CD8-positive, alpha-beta memory T cell (primary cell): ENCODE data around the gene GABRD. TPM values are rescaled to one million over a fixed set of nuclear protein-coding genes. Genes with fewer than 3 reads are reported as not detected.

Source experiments
- CTCF ChIA-PET: fragments of 350-600 bp; sonication (Branson Sonifier 250); formaldehyde crosslinking; loops from one replicate; lab custom pipeline; 2021; ENCODE audit warnings: antibody characterized with exemption; lab: Charles Lee
- POLR2A ChIA-PET: fragments of 350-600 bp; sonication (Branson Sonifier 250); formaldehyde crosslinking; loops from one replicate; lab custom pipeline; 2021; ENCODE audit warnings: antibody characterized with exemption; lab: Charles Lee
- DNase-seq, 5 donors: peaks; one replicate each; pipeline versions ENCODE4 v3.0.0 to v3.0.0-alpha.2; 2020 to 2022; ENCODE audit warnings: mixed read lengths in 1 of 5
- H3K27ac ChIP-seq: one replicate; pipeline ENCODE4 v1.7.0; 2013; ENCODE audit warnings: low read depth, mild to moderate bottlenecking, low read length, moderate library complexity
- H3K27me3 ChIP-seq: 2 replicates; pipeline ENCODE4 v1.7.0; 2013; ENCODE audit warnings: low read length, mild to moderate bottlenecking; ENCODE audit not compliant: insufficient read depth, poor library complexity, severe bottlenecking
- H3K36me3 ChIP-seq: 2 replicates; pipeline ENCODE4 v1.7.0; 2013; ENCODE audit warnings: mild to moderate bottlenecking, low read length, moderate library complexity; ENCODE audit not compliant: insufficient read depth
- H3K4me1 ChIP-seq: 2 replicates; pipeline ENCODE4 v1.7.0; 2013; ENCODE audit warnings: mild to moderate bottlenecking, low read length, moderate library complexity; ENCODE audit not compliant: insufficient read depth
- H3K4me3 ChIP-seq: 2 replicates; pipeline ENCODE4 v1.7.0; 2013; ENCODE audit warnings: mild to moderate bottlenecking, low read length
- H3K9me3 ChIP-seq: 2 replicates; pipeline ENCODE4 v1.7.0; 2013; ENCODE audit warnings: mild to moderate bottlenecking, low read length
- H3K27ac Mint-ChIP-seq, 8 donors: one replicate each; pipeline ENCODE4 v1.8.0; 2020 to 2021; ENCODE audit warnings: mixed read lengths in 8 of 8, mild to moderate bottlenecking in 6 of 8, inconsistent platforms in 3 of 8, moderate library complexity in 3 of 8
- H3K27me3 Mint-ChIP-seq, 2 donors: one replicate each; pipeline ENCODE4 v1.8.0; 2020 to 2021; ENCODE audit warnings: mixed read lengths in 2 of 2, mild to moderate bottlenecking in 1 of 2, moderate library complexity in 1 of 2
- H3K36me3 Mint-ChIP-seq, 3 donors: one replicate each; pipeline ENCODE4 v1.8.0; 2020 to 2021; ENCODE audit warnings: mixed read lengths in 3 of 3, inconsistent platforms in 1 of 3, mild to moderate bottlenecking in 1 of 3
- H3K4me1 Mint-ChIP-seq, 3 donors: one replicate each; pipeline ENCODE4 v1.8.0; 2020 to 2021; ENCODE audit warnings: mixed read lengths in 3 of 3, inconsistent platforms in 1 of 3, mild to moderate bottlenecking in 1 of 3
- H3K4me3 Mint-ChIP-seq, 7 donors: one replicate each; pipeline ENCODE4 v1.8.0; 2020 to 2021; ENCODE audit warnings: mixed read lengths in 7 of 7, mild to moderate bottlenecking in 6 of 7, moderate library complexity in 4 of 7, inconsistent platforms in 2 of 7
- H3K9me3 Mint-ChIP-seq, 5 donors: one replicate each; pipeline ENCODE4 v1.8.0; 2020 to 2022; ENCODE audit warnings: mixed read lengths in 5 of 5, mild to moderate bottlenecking in 3 of 5, moderate library complexity in 2 of 5, inconsistent platforms in 1 of 5
- polyA plus RNA-seq: library from polyadenylated mRNA; unstranded; fragments of 300-500 nt; fragmentation: Illumina TruSeq; gene quantifications from one replicate; pipeline ENCODE4 v1.2.3, GENCODE V29; 2021
- total RNA-seq, 2 experiments: library from RNA; stranded (reverse); gene quantifications; one replicate each; pipeline ENCODE4 v1.2.3, GENCODE V29; 2021

Gene GABRD
- total and polyA plus RNA-seq, 3 experiments from 2014 or later: not detected

GRCh38 chr1:2024887-2025286, 5.7 kb downstream of the GABRD start:
- H3K4me3 Mint-ChIP-seq: no peak overlapping the region
- no peak overlapping the region for H3K27ac ChIP-seq
- H3K4me3 ChIP-seq: no peak overlapping the region
- no peaks in the 10 kb centered on the region for H3K36me3 ChIP-seq
- peaks cover 9% of the 10 kb centered on the region for H3K4me1 ChIP-seq
- no peaks in the 10 kb centered on the region for H3K36me3 Mint-ChIP-seq
- peaks cover 0 to 5% (median 0%) of the 10 kb centered on the region in 3 donors for H3K4me1 Mint-ChIP-seq
- H3K9me3 ChIP-seq: no peaks in the 10 kb centered on the region
- no peaks in the 10 kb centered on the region for H3K9me3 Mint-ChIP-seq
- peaks cover 19% of the 10 kb centered on the region for H3K27me3 ChIP-seq
- no peak for DNase-seq
- ChIA-PET POLR2A (no interaction called here), CTCF (no interaction called here)
- no peak overlapping the region for H3K27ac Mint-ChIP-seq
- peaks cover 15 to 40% of the 10 kb centered on the region in 2 donors for H3K27me3 Mint-ChIP-seq

- H3K4me3 ChIP-seq: no peak overlapping the region
- H3K27me3 ChIP-seq: peaks cover 13% of the 10 kb centered on the region
- peaks cover 5% of the 10 kb centered on the region for H3K4me1 ChIP-seq
- H3K27ac Mint-ChIP-seq: no peak overlapping the region
- H3K9me3 Mint-ChIP-seq: no peaks in the 10 kb centered on the region
- H3K9me3 ChIP-seq: no peaks in the 10 kb centered on the region
- ChIA-PET POLR2A (no interaction called here), CTCF (no interaction called here)
- H3K36me3 ChIP-seq: no peaks in the 10 kb centered on the region
- H3K4me1 Mint-ChIP-seq: peaks cover 0 to 5% (median 0%) of the 10 kb centered on the region in 3 donors
- peak overlapping the region in 1 of 7 donors; percentile 5 for H3K4me3 Mint-ChIP-seq
- peak in 1 of 5 donors; percentile 26 for DNase-seq
- no peak overlapping the region for H3K27ac ChIP-seq
- H3K27me3 Mint-ChIP-seq: peaks cover 8 to 34% of the 10 kb centered on the region in 2 donors
- no peaks in the 10 kb centered on the region for H3K36me3 Mint-ChIP-seq
These were observed 6.4 kb downstream of the GABRD start for GRCh38 chr1:2025491-2025981.

DNA sequence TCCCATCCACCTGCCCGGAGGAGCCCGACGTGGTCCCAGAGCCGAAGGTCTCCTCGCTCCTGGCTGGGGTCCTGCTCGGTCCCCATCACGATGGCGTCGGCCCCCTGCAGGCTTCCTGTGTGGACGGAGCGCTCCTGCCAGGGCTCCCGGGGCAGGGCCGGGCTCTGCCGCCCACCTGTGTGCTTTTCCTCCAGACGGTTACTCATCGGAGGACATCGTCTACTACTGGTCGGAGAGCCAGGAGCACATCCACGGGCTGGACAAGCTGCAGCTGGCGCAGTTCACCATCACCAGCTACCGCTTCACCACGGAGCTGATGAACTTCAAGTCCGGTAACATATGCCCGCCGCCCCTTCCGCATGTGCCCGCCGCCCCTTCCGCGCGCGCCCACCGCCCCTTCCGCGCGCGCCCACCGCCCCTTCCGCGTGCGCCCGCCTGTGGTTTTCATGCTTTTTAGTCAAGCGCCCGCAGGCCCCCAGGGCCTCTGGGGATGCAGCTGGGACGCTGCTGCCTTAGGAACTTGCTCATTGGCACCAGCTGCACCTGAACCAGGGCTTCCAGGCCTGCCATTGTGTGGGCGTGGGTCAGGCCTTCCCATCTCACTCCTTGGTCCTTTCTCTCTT, 8.9 kb downstream of the GABRD start:
- H3K27ac Mint-ChIP-seq: no peak overlapping the region
- H3K4me3 Mint-ChIP-seq: no peak overlapping the region
- no peaks in the 10 kb centered on the region for H3K36me3 Mint-ChIP-seq
- DNase-seq: no peak
- H3K9me3 ChIP-seq: no peaks in the 10 kb centered on the region
- H3K27me3 Mint-ChIP-seq: peaks cover 3 to 10% of the 10 kb centered on the region in 2 donors
- CTCF ChIA-PET: interaction anchor here (1.5 kb wide), 1 partner anchor 16 kb away, joined by 5 read pairs; no protein-coding TSS in a partner anchor
- peaks cover 5% of the 10 kb centered on the region for H3K4me1 ChIP-seq
- H3K27me3 ChIP-seq: peaks cover 5% of the 10 kb centered on the region
- H3K9me3 Mint-ChIP-seq: no peaks in the 10 kb centered on the region
- POLR2A ChIA-PET: no interaction called here
- H3K27ac ChIP-seq: no peak overlapping the region
- H3K4me3 ChIP-seq: no peak overlapping the region
- H3K4me1 Mint-ChIP-seq: peaks cover 0 to 5% (median 0%) of the 10 kb centered on the region in 3 donors
- H3K36me3 ChIP-seq: no peaks in the 10 kb centered on the region

DNA sequence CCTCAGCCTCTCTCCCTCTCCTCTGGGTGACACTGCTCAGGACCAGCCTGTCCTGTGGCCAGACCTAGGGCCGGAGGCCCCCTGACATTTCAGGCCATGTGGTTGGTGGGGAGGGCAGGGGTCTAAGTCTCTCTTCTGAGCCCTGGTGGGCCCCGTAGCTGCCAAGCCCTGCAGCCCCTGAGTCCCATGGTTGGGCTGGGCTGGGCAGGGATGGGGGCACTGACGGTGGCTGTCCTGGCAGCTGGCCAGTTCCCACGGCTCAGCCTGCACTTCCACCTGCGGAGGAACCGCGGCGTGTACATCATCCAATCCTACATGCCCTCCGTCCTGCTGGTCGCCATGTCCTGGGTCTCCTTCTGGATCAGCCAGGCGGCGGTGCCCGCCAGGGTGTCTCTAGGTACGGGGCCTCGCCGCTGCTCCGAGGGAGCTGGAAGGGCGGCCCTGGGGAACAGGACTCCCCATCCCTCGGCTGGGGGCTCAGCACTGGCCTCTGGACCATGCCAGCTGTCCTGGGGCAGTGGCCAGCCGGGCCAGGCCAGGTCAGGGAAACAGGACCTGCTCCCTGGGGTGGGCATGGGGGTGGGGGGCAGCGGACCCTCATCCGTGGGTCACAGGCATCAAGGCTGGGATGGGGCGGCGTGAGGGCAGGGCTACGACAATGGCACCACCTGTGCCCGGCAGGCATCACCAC, 9.9 kb downstream of the GABRD start:
- no peak overlapping the region for H3K27ac Mint-ChIP-seq
- peaks cover 5% of the 10 kb centered on the region for H3K27me3 ChIP-seq

DNA sequence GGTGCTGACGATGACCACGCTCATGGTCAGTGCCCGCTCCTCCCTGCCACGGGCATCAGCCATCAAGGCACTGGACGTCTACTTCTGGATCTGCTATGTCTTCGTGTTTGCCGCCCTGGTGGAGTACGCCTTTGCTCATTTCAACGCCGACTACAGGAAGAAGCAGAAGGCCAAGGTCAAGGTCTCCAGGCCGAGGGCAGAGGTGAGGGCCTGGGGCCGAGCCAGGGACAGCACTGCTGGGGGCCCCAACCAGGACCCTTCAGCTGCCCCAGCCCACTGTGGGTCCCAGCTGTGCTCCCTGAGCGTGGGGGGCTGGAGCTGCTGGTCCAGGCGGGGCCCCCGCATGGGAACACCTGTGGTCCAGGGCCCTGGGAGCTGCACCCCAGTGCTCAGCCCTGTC, 10.4 kb downstream of the GABRD start:
- no peaks in the 10 kb centered on the region for H3K36me3 Mint-ChIP-seq
- CTCF ChIA-PET: no interaction called here
- H3K9me3 Mint-ChIP-seq: no peaks in the 10 kb centered on the region
- H3K27ac Mint-ChIP-seq: no peak overlapping the region
- Histone ChIP-seq H3K4me1 (peaks cover 5% of the 10 kb centered on the region), H3K4me3 (no peak overlapping the region), H3K27me3 (peaks cover 5% of the 10 kb centered on the region), H3K9me3 (no peaks in the 10 kb centered on the region), H3K36me3 (no peaks in the 10 kb centered on the region), H3K27ac (no peak overlapping the region)
- no peak overlapping the region for H3K4me3 Mint-ChIP-seq
- POLR2A ChIA-PET: no interaction called here
- DNase-seq: no peak
- H3K27me3 Mint-ChIP-seq: peaks cover 3 to 4% of the 10 kb centered on the region in 2 donors
- peaks cover 0 to 5% (median 0%) of the 10 kb centered on the region in 3 donors for H3K4me1 Mint-ChIP-seq

More for the DNA sequence above, 9.9 kb downstream of the GABRD start:
- POLR2A ChIA-PET: no interaction called here
- no peaks in the 10 kb centered on the region for H3K9me3 Mint-ChIP-seq
- H3K4me1 Mint-ChIP-seq: peaks cover 0 to 5% (median 0%) of the 10 kb centered on the region in 3 donors
- Histone ChIP-seq H3K4me3 (no peak overlapping the region), H3K36me3 (no peaks in the 10 kb centered on the region), H3K4me1 (peaks cover 5% of the 10 kb centered on the region), H3K9me3 (no peaks in the 10 kb centered on the region), H3K27ac (no peak overlapping the region)
- CTCF ChIA-PET: interaction anchor here (1.5 kb wide), 1 partner anchor 15 kb away, joined by 5 read pairs; no protein-coding TSS in a partner anchor
- H3K4me3 Mint-ChIP-seq: peak overlapping the region in 1 of 7 donors; percentile 36
- peaks cover 4% of the 10 kb centered on the region in 2 donors for H3K27me3 Mint-ChIP-seq
- DNase-seq: no peak
- no peaks in the 10 kb centered on the region for H3K36me3 Mint-ChIP-seq

DNA sequence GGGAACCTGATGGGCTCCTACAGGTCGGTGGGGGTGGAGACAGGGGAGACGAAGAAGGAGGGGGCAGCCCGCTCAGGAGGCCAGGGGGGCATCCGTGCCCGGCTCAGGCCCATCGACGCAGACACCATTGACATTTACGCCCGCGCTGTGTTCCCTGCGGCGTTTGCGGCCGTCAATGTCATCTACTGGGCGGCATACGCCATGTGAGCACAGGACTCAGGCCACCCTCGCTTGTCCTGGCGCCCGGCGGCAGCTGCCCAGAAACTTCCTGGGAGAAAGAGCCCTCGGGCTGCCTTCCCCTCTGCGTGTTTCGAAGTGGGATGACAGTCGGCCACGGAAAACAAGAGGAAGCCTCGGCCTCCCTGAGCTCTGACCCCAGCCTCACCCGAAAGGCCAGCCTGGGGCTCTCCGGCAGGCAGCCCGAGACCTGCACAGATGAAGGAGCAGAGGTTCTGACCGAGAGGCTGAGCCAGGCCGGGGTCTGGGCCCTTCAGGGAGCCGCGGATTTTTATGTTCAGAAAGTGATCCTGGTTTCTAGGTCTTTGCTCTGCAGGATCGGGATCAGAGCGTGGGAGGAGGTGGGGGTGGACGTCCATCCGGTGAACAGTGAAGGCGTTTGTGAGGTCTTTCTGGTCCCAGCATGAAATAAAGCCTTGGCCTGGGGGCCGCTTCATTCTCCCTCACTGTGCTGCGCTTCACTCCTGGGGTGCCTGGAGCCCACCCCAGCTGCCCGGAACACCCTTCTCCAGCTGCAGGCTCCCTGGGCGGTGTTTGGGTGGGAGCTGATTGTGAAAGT, 11.1 kb downstream of the GABRD start:
- H3K9me3 Mint-ChIP-seq: no peaks in the 10 kb centered on the region
- no peaks in the 10 kb centered on the region for H3K36me3 ChIP-seq
- CTCF ChIA-PET: interaction anchor here (1.4 kb wide), 1 partner anchor 15 kb away, joined by 6 read pairs; no protein-coding TSS in a partner anchor
- no peak overlapping the region for H3K4me3 ChIP-seq
- DNase-seq: no peak
- H3K4me3 Mint-ChIP-seq: no peak overlapping the region
- H3K36me3 Mint-ChIP-seq: no peaks in the 10 kb centered on the region
- H3K27me3 ChIP-seq: peaks cover under 1% of the 10 kb centered on the region
- POLR2A ChIA-PET: no interaction called here
- H3K9me3 ChIP-seq: no peaks in the 10 kb centered on the region
- H3K27me3 Mint-ChIP-seq: peaks cover 3 to 4% of the 10 kb centered on the region in 2 donors
- H3K4me1 ChIP-seq: peaks cover 5% of the 10 kb centered on the region
- no peak overlapping the region for H3K27ac Mint-ChIP-seq
- peaks cover 0 to 5% (median 0%) of the 10 kb centered on the region in 3 donors for H3K4me1 Mint-ChIP-seq
- no peak overlapping the region for H3K27ac ChIP-seq

DNA sequence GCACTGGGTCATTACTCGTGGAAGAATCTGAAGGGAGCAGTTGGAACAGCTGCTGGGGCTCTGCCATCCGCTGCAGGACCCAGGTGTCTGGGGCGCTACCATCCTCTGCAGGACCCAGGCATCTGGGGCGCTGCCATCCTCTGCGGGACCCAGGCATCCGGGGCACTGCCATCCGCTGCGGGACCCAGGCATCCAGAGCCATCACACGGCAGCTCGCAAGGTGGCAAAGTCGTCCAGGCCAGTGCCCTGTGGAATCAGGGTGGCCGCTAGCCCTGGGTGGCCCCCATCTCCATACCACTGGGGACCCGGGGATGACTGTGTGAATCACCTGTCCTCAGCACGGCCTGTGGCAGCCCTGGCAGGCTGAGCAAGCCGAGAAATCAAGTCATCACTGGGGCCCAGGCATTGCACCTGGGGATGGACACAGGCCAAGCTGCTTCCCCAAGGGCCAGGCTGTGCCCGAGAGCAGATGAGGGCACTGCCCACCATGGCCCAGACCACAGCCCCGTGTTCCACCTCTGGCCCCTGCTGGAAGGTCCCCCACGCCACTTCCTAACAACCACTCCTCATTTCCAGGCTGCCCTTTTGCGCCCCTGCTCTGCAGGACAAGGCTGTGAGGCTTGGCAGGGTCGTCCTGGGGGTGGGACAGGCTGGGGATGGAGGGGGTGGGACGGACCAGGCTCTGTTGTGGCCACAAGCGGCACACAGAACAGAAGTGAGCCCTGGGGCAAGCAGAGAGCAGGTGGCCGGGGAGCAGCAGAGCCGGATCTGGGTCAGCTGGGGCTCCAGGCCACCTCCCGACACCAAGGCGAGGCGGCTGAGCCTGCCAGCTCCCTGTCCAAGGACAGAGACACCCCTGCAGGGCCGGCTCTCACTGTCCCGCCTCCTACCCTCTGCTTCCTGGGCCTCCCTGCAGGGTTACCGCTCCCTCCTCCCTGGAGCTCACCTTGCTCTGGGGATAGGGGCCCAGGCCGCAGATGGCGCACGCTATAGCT, 12.7 kb downstream of the GABRD start:
- H3K9me3 ChIP-seq: no peaks in the 10 kb centered on the region
- H3K36me3 ChIP-seq: no peaks in the 10 kb centered on the region
- H3K27me3 ChIP-seq: no peaks in the 10 kb centered on the region
- POLR2A ChIA-PET: no interaction called here
- H3K9me3 Mint-ChIP-seq: no peaks in the 10 kb centered on the region
- CTCF ChIA-PET: interaction anchor here (0.8 to 1.4 kb wide), 2 partner anchors 12 to 13 kb away, joined by 3 to 6 read pairs; no protein-coding TSS in a partner anchor
- no peak for DNase-seq
- H3K4me1 Mint-ChIP-seq: no peaks in the 10 kb centered on the region
- peaks cover 3 to 4% of the 10 kb centered on the region in 2 donors for H3K27me3 Mint-ChIP-seq
- H3K4me3 ChIP-seq: no peak overlapping the region
- no peak overlapping the region for H3K27ac ChIP-seq
- H3K27ac Mint-ChIP-seq: no peak overlapping the region
- H3K4me1 ChIP-seq: no peaks in the 10 kb centered on the region
- no peaks in the 10 kb centered on the region for H3K36me3 Mint-ChIP-seq
- no peak overlapping the region for H3K4me3 Mint-ChIP-seq
